Right forelimb (tissue), 1 donor: ENCODE results near the gene TRIM51.
"Not testable (repeated sequence)": the region's sequence is repeated elsewhere in the genome, so short reads cannot be mapped to it uniquely, and the experiment has no call there.

Source experiments
- DNase-seq: peaks from one replicate; pipeline ENCODE4 v3.0.0-alpha.2; 2018

TRIM51 gene, protein sequence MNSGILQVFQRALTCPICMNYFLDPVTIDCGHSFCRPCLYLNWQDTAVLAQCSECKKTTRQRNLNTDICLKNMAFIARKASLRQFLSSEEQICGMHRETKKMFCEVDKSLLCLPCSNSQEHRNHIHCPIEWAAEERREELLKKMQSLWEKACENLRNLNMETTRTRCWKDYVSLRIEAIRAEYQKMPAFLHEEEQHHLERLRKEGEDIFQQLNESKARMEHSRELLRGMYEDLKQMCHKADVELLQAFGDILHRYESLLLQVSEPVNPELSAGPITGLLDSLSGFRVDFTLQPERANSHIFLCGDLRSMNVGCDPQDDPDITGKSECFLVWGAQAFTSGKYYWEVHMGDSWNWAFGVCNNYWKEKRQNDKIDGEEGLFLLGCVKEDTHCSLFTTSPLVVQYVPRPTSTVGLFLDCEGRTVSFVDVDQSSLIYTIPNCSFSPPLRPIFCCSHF

DNA sequence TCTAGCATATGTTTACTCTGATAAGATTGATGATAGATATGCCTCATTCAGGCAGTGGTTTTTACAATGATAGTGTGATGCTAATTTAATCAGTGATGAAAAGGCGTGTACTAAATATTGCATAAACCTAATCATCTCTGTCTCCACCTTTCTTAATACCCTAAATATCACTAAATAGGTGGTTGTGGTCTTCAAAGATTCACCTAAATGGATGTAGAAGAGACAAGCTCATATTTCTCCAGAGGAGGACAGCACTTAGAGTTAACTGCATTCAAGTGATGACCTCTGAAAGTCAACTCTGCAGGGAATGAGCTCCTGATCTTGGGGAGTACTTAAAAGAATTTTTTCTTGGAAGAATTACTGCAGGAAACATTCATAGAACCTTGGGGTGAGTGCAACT is at the start of gene TRIM51:
Gene TRIM51 (plus strand): TSS at position 301 of the 400 bp plus-strand sequence. CDS start 2,132 bp downstream, outside the sequence.
- not testable (repeated sequence) for DNase-seq

DNA sequence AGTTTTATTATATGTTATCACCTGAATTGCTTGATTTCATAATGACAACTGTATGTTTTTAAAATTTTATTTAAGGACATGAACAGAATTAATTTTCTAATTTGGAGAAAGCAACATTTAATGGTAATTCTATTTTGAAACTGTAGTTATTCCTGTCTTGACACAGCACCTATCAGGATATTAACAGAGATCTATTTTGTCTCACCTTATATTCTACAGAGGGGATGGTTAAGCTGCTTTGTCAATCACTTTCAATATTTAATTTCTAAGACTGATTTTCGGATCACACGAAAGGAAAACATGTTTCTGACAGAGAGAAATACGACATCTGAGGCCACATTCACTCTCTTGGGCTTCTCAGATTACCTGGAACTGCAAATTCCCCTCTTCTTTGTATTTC is 44.6 kb upstream of the TRIM51 start, which contains the start of gene OR5D16:
Gene OR5D16 (plus strand): TSS at position 301 of the 400 bp plus-strand sequence. CDS start 0 bp downstream, at position 301.
- no peak for DNase-seq

DNA sequence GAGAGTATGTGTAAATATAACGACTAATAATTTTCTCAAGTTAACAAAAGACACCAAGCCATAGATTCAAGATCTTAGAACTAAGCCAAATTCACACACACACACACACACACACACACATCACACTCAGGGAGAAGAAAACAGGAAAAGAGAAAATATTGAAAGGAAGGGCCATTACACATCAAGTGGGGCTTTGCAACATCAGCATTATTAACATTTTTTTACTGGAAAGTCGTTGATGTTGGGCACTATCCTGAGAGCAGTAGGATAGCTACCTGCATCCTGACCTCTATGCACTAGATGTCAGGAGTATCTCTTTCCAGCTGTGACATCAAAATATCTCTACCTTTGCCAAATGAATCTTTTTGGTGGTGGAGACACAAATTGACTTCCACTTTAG is 35.6 kb upstream of the TRIM51 start:
- DNase-seq = no peak

DNA sequence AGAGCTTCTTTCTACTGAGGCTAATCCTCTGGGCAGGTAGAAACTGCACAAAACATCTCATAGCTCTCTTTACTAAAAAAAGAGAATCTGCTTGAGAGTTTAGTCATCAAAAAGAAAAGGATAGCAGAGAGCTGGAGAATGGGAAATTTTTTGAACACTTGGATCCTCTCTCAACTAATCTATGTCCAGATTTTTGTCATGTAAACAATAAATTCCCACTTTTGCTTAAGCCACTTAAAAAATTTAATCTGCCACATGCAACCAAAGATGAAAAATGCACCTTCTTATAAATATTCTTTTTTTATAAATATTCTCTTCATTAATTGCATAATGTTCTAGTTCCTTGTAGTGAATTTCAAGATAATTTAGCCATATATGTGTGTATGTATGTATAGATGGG is 34.1 kb upstream of the TRIM51 start:
- DNase-seq = no peak

DNA sequence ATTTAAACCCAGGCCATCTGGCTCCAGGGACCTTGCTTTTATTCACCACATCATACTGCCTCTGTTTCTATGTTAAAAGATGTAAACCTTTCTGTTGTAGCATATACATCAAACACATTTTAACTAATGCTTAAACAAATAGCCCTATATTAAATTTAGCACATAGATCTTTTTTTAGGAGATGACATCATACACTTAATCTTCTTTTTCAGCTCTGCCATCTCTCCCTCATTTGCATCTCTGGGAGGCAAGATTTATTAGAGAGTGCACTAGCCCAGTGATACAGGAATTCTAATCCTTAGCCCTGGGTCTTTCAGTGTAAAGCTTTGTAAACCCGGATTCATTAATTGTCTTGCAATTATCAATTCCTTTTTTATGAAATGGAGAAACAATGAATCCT is 31.0 kb upstream of the TRIM51 start:
- DNase-seq = no peak

DNA sequence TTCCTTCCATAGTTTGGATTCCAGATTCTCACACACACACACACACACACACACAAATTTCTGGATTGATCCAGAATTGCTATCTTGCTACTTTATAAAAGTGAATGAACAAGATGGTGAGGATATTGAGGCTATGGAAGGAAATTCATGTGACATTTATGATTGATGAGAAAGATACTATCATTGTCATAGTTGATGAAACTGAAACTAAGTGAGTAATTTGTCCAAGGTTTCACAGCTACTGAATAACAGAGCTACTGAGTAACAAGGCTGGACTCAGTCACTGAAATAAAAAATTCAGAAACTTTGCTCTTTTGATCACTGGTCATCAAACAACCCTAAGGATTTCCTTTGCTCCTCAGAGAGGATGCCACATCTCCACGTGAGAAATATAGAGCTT is 28.4 kb upstream of the TRIM51 start:
- no peak for DNase-seq

DNA sequence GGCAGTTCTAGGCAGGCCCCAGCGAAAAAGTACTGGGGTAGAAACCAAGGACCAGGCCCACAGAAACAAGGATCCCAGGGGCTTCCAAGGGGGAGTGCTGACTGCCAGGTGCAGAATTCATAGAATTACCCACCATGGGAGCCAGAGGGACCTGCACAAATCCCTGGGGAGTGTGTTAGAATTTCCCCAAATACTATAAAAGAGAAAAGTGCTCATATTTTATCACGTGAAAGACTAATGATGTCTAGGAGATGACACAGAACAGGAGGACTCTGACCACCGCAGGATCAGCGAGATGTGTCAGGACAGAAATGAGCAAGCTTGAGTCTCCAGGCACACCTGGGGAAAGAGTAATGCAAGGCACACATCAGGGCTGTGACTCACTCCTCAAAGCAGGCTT is 15.7 kb upstream of the TRIM51 start:
- not testable (repeated sequence) for DNase-seq

DNA sequence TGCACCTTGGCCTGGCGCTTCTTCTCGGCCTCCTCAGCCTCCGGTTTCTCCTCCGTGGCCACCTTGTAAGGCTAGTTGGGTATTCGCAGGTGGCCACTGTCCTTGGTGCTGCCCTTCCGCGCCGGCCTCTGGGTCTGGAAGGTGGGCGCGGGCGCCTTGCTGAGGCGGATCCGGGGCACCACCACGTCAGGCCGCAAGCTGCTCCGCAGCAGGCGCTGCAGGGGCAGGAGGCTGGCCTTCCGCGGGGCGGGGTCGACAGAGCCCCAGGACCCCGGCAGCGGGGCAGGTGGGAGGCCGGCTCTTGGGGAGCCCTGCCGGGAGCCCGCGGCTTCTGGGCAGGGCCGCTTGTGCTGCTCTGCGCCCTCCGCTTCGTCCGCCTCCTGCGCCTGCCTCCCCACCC is 10.4 kb upstream of the TRIM51 start:
- DNase-seq = not testable (repeated sequence)

DNA sequence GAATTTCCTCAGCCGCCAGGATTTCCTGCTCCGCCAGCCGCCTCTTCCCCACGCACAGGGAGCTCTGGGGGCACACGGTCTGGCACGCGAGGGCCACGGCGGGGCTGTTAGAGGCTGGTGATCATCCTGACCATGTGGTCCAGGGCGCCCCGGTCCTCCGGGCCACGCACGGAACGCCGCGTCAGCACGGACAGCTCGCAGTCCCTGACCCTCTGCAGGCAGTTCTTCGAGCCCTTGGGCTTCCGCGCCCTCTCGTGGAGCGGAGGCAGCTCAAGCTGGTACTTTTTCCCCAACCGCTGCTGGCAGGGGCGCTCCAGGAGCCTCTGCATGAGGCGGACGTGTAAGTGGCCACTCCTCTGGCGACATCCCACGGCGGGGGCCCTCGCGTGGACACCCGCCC is 10.0 kb upstream of the TRIM51 start:
- DNase-seq = not testable (repeated sequence)

DNA sequence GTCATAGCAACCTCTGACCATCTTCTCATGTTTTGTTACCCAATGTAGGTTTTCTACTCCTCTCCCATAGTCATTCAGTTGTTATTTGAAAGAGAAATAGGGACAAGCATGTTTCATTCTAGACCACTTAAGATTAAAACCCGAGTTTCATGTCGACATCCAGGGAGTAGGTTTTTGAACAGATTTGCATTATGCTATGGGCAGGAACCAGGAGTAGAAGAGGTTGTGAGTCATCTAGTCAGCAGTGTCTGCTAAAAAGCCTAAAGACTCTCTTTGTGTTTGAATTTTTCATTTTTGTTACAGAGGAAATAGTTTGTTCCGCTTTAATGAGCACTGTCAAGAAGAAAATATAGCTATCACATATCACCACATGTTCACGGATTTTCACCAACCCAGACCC is 1.9 kb downstream of the TRIM51 start:
- DNase-seq = not testable (repeated sequence)

DNA sequence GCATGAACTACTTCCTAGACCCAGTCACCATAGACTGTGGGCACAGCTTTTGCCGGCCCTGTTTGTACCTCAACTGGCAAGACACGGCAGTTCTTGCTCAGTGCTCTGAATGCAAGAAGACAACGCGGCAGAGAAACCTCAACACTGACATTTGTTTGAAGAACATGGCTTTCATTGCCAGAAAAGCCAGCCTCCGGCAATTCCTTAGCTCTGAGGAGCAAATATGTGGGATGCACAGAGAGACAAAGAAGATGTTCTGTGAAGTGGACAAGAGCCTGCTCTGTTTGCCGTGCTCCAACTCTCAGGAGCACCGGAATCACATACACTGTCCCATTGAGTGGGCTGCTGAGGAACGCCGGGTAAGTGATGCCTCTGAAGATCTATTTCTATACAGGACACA is 2.4 kb downstream of the TRIM51 start:
- DNase-seq = not testable (repeated sequence)

DNA sequence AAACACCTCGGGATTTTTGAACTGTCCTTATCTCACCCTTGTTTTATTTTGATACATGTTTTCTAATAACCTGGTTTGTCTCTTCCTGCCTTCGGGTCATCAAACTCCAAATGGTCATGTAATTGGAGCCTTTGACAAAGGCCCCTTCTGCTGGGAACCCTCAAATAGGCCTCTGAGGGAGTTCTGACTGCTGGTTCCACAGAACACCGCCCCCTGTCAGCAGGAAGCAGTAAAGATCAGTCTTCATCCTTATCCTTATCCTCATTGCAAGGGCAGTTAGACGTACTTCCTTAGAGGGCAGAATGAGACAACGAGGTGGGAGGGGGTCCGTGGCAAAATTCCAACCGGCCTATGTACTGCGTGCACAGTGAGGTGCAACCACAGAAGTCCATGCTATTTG is 12.1 kb downstream of the TRIM51 start:
- DNase-seq = no peak

DNA sequence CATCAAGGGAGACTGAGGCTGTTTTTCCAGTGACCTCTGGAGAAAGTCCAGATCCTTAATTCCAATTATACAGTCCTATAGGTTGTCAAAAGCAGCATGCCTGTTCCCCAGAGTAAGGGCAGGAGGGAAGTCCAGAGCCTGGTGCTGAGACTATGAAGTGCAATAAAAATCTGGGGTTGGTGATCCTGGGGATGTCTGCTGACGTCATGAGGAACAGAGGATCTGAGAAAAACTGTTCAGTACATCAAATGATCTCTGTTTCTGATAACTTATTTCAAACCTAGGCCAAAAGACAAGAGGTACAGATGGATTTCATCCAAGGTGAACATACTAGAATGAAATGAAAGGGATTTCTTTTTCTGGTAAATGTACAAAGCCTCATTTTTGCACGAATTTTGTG is 19.2 kb downstream of the TRIM51 start:
- no peak for DNase-seq

DNA sequence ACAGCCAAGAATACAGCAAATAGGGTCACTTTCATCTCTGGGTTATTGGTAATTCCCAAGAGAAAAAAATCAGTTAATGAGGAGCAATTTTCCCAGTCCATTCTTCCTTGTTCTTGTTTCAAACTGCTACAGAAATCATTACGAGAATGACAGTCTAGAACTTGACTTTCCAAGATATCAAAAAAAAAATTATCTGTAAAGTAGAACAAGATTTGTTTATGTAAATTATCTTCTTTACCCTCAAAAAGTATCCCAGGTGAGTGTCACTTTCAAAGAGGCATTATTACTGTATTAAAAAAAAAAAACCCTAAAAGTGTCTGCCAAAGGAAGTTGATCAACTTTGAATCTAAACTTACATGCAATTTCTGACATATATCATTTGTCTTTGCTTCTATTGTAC is 31.4 kb downstream of the TRIM51 start, which contains the start of gene OR5W2:
Gene OR5W2 (minus strand): TSS at position 101 of the 400 bp plus-strand sequence. CDS start 0 bp downstream, at position 101.
- no peak for DNase-seq

DNA sequence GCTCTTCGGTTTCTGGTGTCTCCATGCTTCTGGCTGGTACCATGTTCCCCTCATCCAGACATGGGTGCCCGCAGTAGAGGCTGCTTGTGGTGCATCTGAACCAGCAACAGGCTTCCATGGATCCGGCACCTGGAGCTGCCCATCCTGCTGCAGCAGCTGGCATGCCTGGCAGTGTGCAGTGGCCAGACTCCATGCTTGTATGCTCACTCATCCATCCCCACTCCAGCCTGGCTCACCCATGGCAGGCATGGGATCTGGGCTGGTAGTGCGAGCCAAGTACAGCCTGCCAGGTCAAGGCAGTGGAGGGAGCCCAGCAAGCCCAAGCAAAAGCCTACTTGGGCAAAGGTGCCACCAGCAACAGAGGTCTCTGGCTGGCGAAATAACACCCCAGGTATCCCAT is 37.4 kb downstream of the TRIM51 start:
- DNase-seq = no peak

DNA sequence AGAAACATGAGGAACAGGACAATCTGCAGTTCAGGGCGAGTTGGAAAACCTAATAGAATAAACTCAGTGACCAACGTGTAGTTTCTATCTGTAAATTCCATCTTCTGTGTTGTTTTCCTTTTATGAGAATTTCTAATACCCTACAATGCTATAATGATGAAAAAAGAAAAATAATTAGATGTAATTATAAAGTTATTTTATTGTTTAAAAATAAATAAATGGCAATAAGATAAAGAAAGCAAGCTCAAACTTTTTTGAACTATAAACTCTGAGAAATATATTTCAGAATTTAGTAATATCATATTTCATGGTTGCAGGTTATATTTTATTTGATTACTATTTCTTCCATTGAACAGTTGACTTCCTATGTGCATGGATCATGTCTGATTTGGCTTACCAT is 53.2 kb downstream of the TRIM51 start, which contains the start of gene OR5I1:
Gene OR5I1 (minus strand): TSS at position 101 of the 400 bp plus-strand sequence. CDS start 0 bp downstream, at position 101.
- DNase-seq = no peak
